Measurements from ENCODE around the gene C1D.

The C1D gene

GRCh38 chr2:68052717-68053422, 9.9 kb downstream of the C1D start:
- Histone ChIP-seq H3K4me1 (ENCODE audit: control insufficient read depth, insufficient read depth, low read length) (no peaks in the 10 kb centered on the region), H3K9me3 (ENCODE audit: control insufficient read depth, insufficient read depth, low read length) (no peaks in the 10 kb centered on the region), H3K27me3 (ENCODE audit: control insufficient read depth, insufficient read depth, low read length) (no peaks in the 10 kb centered on the region), H3K36me3 (ENCODE audit: control insufficient read depth, insufficient read depth, low read length) (no peaks in the 10 kb centered on the region), H3K4me3 (ENCODE audit: low read depth, low read length) (no peak overlapping the region), H3K9ac (ENCODE audit: low read depth, low read length) (no peak overlapping the region)

DNA sequence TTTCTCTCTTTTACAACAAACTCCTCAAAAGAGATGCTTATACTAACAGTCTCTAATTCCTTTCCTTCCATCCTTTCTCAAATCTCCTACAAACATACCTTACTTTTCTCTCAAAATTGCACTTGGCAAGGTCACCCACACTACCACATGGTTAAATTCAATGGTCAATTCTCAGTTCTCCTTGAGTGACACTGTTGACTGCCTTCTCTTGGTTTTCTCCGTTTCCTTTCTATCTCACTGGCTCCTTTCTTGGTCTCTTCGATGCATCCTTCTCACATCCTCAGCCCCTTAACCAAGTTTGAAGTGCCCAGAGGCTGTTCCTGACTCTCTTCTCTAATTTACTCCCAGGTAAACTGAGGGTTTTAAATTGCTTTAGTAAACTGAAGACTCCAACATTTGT, 12.5 kb downstream of the C1D start:
- Histone ChIP-seq H3K4me1 (ENCODE audit: control insufficient read depth, insufficient read depth, low read length) (no peaks in the 10 kb centered on the region), H3K4me3 (ENCODE audit: low read depth, low read length) (no peak overlapping the region), H3K27me3 (ENCODE audit: control insufficient read depth, insufficient read depth, low read length) (no peaks in the 10 kb centered on the region), H3K36me3 (ENCODE audit: control insufficient read depth, insufficient read depth, low read length) (no peaks in the 10 kb centered on the region), H3K9ac (ENCODE audit: low read depth, low read length) (no peak overlapping the region), H3K9me3 (ENCODE audit: control insufficient read depth, insufficient read depth, low read length) (no peaks in the 10 kb centered on the region)

DNA sequence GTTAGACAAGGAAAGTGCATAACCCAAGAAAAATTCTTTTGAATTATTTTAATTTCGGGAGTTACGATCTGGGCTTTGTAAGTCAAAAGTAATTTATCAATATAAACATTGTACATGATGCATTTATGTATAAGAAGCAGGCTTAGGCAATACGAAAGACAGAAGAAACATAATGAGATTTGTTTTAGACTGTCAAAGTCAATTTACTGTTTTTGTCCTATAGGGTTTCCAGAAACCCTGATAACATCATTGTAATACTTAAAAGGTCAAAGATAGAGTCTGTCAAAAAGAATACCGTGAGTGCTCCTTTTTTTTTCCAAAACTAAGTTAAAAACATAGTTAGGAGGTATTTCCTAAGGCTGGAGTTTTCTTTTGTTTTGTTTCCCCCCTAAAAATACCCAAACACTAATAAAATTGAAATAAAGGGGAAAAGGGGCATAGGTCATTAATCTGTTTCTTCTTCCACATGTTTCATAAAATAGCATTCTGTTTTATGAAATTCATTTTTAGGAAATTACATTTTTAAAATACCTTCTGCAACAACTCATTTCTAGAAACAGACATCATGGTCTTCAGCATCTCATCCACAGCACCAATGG, 16.1 kb downstream of the C1D start:
- no peaks in the 10 kb centered on the region for H3K9me3 ChIP-seq (ENCODE audit: control insufficient read depth, insufficient read depth, low read length)
- H3K27me3 ChIP-seq (ENCODE audit: control insufficient read depth, insufficient read depth, low read length) = no peaks in the 10 kb centered on the region
- H3K4me3 ChIP-seq (ENCODE audit: low read depth, low read length) = no peak overlapping the region
- H3K9ac ChIP-seq (ENCODE audit: low read depth, low read length) = no peak overlapping the region
- no peaks in the 10 kb centered on the region for H3K4me1 ChIP-seq (ENCODE audit: control insufficient read depth, insufficient read depth, low read length)
- H3K36me3 ChIP-seq (ENCODE audit: control insufficient read depth, insufficient read depth, low read length) = no peaks in the 10 kb centered on the region

DNA sequence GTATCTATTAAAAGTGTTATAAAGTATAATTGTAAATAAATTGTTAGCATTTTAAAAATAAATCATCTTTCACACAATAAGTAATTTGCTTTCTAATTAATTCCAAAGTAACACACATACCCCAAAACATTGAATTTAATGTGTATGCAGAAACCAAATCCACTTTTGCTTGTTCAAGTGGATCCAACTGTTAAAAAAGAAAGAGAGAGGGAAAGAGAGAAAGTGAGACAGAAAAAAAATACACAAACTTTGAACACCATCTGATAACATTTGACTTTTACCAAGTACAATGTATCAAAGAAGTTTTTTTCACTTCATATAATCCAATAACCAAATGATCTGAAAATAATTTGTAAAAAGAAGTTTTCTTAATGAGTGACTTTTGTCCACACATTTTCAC, 16.6 kb downstream of the C1D start:
- no peaks in the 10 kb centered on the region for H3K4me1 ChIP-seq (ENCODE audit: control insufficient read depth, insufficient read depth, low read length)
- no peak overlapping the region for H3K9ac ChIP-seq (ENCODE audit: low read depth, low read length)
- no peaks in the 10 kb centered on the region for H3K27me3 ChIP-seq (ENCODE audit: control insufficient read depth, insufficient read depth, low read length)
- no peaks in the 10 kb centered on the region for H3K9me3 ChIP-seq (ENCODE audit: control insufficient read depth, insufficient read depth, low read length)
- H3K36me3 ChIP-seq (ENCODE audit: control insufficient read depth, insufficient read depth, low read length) = no peaks in the 10 kb centered on the region
- H3K4me3 ChIP-seq (ENCODE audit: low read depth, low read length) = no peak overlapping the region

DNA sequence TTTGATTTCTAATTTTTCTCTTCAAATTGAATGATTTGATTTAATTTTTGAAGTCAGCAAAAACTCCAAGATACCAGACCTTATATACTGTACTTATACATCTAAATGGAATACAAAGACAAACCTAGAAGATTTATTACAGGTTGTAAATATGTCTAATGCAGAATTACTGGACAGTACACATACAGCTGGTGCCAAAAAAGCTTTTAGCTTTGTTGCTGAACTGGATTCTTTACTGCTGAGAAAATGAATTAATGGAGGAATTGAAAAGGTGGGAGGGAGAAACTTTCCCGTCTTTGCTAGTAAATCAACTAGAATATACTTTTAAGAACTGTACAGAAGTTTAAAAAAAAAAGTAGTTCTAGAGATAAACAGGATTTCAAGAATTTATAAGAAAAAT, 17.5 kb downstream of the C1D start:
- Histone ChIP-seq H3K4me3 (ENCODE audit: low read depth, low read length) (no peak overlapping the region), H3K9me3 (ENCODE audit: control insufficient read depth, insufficient read depth, low read length) (no peaks in the 10 kb centered on the region), H3K4me1 (ENCODE audit: control insufficient read depth, insufficient read depth, low read length) (no peaks in the 10 kb centered on the region), H3K27me3 (ENCODE audit: control insufficient read depth, insufficient read depth, low read length) (no peaks in the 10 kb centered on the region), H3K9ac (ENCODE audit: low read depth, low read length) (no peak overlapping the region), H3K36me3 (ENCODE audit: control insufficient read depth, insufficient read depth, low read length) (no peaks in the 10 kb centered on the region)

DNA sequence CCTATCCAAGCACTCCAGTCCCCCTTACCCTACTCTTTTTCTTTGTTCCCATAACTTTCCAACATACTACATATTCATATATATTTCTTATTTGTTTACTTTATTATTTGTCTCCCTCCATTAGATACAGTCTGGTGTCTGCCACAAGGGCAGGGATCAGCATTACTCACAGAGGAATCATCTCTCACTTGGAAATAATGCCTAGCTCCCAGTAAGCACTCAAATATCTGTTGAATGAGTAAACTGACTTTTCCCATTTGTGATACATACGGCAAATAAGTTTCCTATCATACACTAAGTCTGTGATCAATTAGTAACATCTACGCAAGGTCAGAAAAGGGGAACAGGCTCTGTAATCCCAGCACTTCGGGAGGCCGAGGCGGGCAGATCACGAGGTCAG, 18.7 kb downstream of the C1D start:
- no peaks in the 10 kb centered on the region for H3K27me3 ChIP-seq (ENCODE audit: control insufficient read depth, insufficient read depth, low read length)
- no peak overlapping the region for H3K4me3 ChIP-seq (ENCODE audit: low read depth, low read length)
- H3K4me1 ChIP-seq (ENCODE audit: control insufficient read depth, insufficient read depth, low read length) = no peaks in the 10 kb centered on the region
- H3K36me3 ChIP-seq (ENCODE audit: control insufficient read depth, insufficient read depth, low read length) = no peaks in the 10 kb centered on the region
- H3K9ac ChIP-seq (ENCODE audit: low read depth, low read length) = no peak overlapping the region
- no peaks in the 10 kb centered on the region for H3K9me3 ChIP-seq (ENCODE audit: control insufficient read depth, insufficient read depth, low read length)

DNA sequence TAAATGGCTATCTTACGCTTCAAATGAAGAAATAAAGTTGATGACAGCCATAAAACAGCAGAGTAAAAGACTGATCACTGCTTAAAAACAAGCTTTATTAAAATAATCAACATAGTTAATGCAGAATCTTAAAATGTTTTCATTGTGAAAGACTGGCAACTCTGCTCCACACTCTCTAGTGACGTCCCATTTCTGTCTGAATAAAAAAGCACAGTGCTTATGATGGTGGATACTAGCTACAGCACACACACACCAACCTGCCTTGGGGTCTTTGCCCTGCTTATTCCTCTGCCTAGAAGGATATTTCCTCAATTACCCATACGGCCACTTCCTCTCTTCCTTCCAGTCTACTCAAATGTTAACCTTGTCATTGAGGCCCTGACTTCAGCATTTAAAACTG, 19.1 kb downstream of the C1D start:
- no peaks in the 10 kb centered on the region for H3K27me3 ChIP-seq (ENCODE audit: control insufficient read depth, insufficient read depth, low read length)
- no peaks in the 10 kb centered on the region for H3K36me3 ChIP-seq (ENCODE audit: control insufficient read depth, insufficient read depth, low read length)
- H3K4me3 ChIP-seq (ENCODE audit: low read depth, low read length) = no peak overlapping the region
- H3K4me1 ChIP-seq (ENCODE audit: control insufficient read depth, insufficient read depth, low read length) = no peaks in the 10 kb centered on the region
- H3K9me3 ChIP-seq (ENCODE audit: control insufficient read depth, insufficient read depth, low read length) = no peaks in the 10 kb centered on the region
- H3K9ac ChIP-seq (ENCODE audit: low read depth, low read length) = no peak overlapping the region

GRCh38 chr2:68043032-68043431, 19.8 kb downstream of the C1D start:
- Histone ChIP-seq H3K27me3 (ENCODE audit: control insufficient read depth, insufficient read depth, low read length) (no peaks in the 10 kb centered on the region), H3K9ac (ENCODE audit: low read depth, low read length) (no peak overlapping the region), H3K36me3 (ENCODE audit: control insufficient read depth, insufficient read depth, low read length) (no peaks in the 10 kb centered on the region), H3K4me3 (ENCODE audit: low read depth, low read length) (no peak overlapping the region), H3K9me3 (ENCODE audit: control insufficient read depth, insufficient read depth, low read length) (no peaks in the 10 kb centered on the region), H3K4me1 (ENCODE audit: control insufficient read depth, insufficient read depth, low read length) (no peaks in the 10 kb centered on the region)

DNA sequence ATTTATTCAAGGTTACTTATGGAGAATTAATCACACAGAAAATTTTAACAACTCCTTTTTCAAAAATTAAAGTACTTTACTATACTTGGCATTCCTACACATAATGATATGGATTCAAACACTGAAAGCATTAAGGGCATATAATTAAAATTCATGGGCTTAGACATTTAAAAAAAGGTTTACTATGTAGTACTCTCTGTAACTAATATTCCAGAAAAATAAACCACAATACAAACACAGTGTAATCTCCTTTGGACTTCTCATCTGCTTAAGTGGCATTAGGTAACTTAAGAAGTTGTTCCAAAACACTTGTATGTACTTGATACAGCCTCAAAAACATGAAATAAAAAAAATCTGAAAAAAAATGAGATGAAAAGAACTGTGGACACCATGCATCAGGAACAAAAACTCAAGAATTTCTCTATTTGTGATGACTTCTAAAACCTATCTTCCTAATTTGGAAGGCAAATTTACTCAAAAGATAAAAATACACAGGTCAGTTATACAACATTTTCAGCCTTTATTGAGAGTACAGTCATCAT, 21.0 kb downstream of the C1D start:
- Histone ChIP-seq H3K9ac (ENCODE audit: low read depth, low read length) (no peak overlapping the region), H3K9me3 (ENCODE audit: control insufficient read depth, insufficient read depth, low read length) (no peaks in the 10 kb centered on the region), H3K27me3 (ENCODE audit: control insufficient read depth, insufficient read depth, low read length) (no peaks in the 10 kb centered on the region), H3K4me3 (ENCODE audit: low read depth, low read length) (no peak overlapping the region), H3K4me1 (ENCODE audit: control insufficient read depth, insufficient read depth, low read length) (no peaks in the 10 kb centered on the region), H3K36me3 (ENCODE audit: control insufficient read depth, insufficient read depth, low read length) (no peaks in the 10 kb centered on the region)

GRCh38 chr2:68040078-68040477, 22.7 kb downstream of the C1D start:
- H3K36me3 ChIP-seq (ENCODE audit: control insufficient read depth, insufficient read depth, low read length) = no peaks in the 10 kb centered on the region
- no peak overlapping the region for H3K4me3 ChIP-seq (ENCODE audit: low read depth, low read length)
- H3K9ac ChIP-seq (ENCODE audit: low read depth, low read length) = no peak overlapping the region
- H3K27me3 ChIP-seq (ENCODE audit: control insufficient read depth, insufficient read depth, low read length) = no peaks in the 10 kb centered on the region
- H3K4me1 ChIP-seq (ENCODE audit: control insufficient read depth, insufficient read depth, low read length) = no peaks in the 10 kb centered on the region
- H3K9me3 ChIP-seq (ENCODE audit: control insufficient read depth, insufficient read depth, low read length) = no peaks in the 10 kb centered on the region

DNA sequence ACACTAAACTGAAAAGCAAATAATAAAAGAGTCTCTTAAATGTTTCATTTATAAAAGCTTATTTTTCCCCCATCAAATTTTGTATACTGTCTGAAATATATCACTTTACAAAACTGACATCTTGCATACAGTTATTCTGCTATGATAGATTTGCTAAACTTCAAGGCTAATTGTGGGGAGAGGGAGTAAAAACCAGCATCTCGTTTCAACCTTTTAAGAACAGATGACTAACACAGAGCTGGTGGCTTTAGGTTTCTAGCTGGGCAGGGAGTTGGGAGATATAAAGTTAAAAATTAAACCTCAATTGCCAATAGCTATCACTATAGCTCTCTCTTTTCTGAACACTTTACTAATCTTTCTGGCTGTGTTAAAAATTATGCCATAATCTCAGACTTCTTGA, 23.5 kb downstream of the C1D start:
- H3K4me3 ChIP-seq (ENCODE audit: low read depth, low read length) = no peak overlapping the region
- no peaks in the 10 kb centered on the region for H3K36me3 ChIP-seq (ENCODE audit: control insufficient read depth, insufficient read depth, low read length)
- no peaks in the 10 kb centered on the region for H3K9me3 ChIP-seq (ENCODE audit: control insufficient read depth, insufficient read depth, low read length)
- H3K4me1 ChIP-seq (ENCODE audit: control insufficient read depth, insufficient read depth, low read length) = no peaks in the 10 kb centered on the region
- no peaks in the 10 kb centered on the region for H3K27me3 ChIP-seq (ENCODE audit: control insufficient read depth, insufficient read depth, low read length)
- no peak overlapping the region for H3K9ac ChIP-seq (ENCODE audit: low read depth, low read length)

DNA sequence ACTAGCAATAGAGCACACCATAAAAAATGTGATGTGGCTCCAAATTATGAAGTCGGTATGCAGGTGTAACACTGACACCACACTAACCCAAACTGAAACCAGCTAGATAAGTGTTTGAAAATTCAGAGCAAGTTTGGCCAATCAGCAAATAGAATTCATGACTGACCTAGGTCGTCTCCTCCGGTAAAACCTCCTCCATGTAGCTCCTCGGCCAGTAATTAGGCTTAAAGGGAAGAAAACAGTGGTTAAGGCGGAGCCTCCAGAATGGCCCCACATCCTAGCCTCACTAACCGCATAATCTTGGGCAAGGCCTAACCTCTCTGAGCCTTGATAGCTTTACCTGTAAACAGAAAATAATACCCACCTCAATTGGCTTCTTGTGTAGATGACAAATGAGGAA, 30.1 kb downstream of the C1D start:
- Histone ChIP-seq H3K4me1 (ENCODE audit: control insufficient read depth, insufficient read depth, low read length) (no peaks in the 10 kb centered on the region), H3K4me3 (ENCODE audit: low read depth, low read length) (no peak overlapping the region), H3K9ac (ENCODE audit: low read depth, low read length) (no peak overlapping the region), H3K36me3 (ENCODE audit: control insufficient read depth, insufficient read depth, low read length) (no peaks in the 10 kb centered on the region), H3K27me3 (ENCODE audit: control insufficient read depth, insufficient read depth, low read length) (no peaks in the 10 kb centered on the region), H3K9me3 (ENCODE audit: control insufficient read depth, insufficient read depth, low read length) (no peaks in the 10 kb centered on the region)
